GM23338 (cell line): ENCODE results near the gene MICAL2. TPM values are rescaled to one million over a fixed set of nuclear protein-coding genes. Genes with fewer than 3 reads are reported as not detected.
A peak's percentile ranks its signal among the peaks of the same experiment; 100 is the strongest.

Experiments used
- ATAC-seq: fragments of 200-7000 bp; cut with Tn5 transposase; 3 replicates; pipeline ENCODE4 v1.9.1; 2020
- DNase-seq: peaks from one replicate; pipeline ENCODE4 v3.0.0-alpha.2; 2015; ENCODE audit warnings: low spot score
- H2AFZ ChIP-seq: fragments of 200-600 bp; sonication (generic); 2 replicates; pipeline ENCODE4 v1.8.0; 2016; ENCODE audit warnings: antibody characterized with exemption, mild to moderate bottlenecking, moderate library complexity
- H3F3A ChIP-seq: fragments of 200-600 bp; sonication (generic); replicated peaks from 2 replicates; pipeline ENCODE4 v1.8.0; 2017; ENCODE audit warnings: antibody characterized with exemption, mixed run types, low read depth
- H3K27ac ChIP-seq: fragments of 200-600 bp; sonication (generic); 2 replicates; pipeline ENCODE4 v1.6.1; 2016; ENCODE audit warnings: low read depth
- H3K27me3 ChIP-seq: fragments of 200-600 bp; sonication (generic); 2 replicates; pipeline ENCODE4 v1.8.0; 2016; ENCODE audit warnings: mild to moderate bottlenecking, mixed run types, moderate library complexity; ENCODE audit not compliant: insufficient read depth
- H3K36me3 ChIP-seq: fragments of 200-600 bp; sonication (generic); 2 replicates; pipeline ENCODE4 v1.8.0; 2016; ENCODE audit warnings: mild to moderate bottlenecking; ENCODE audit not compliant: insufficient read depth
- H3K4me1 ChIP-seq: fragments of 200-600 bp; sonication (generic); 2 replicates; pipeline ENCODE4 v1.8.0; 2016; ENCODE audit warnings: mild to moderate bottlenecking, moderate library complexity; ENCODE audit not compliant: insufficient read depth
- H3K4me2 ChIP-seq: fragments of 200-600 bp; sonication (generic); 2 replicates; pipeline ENCODE4 v1.7.1; 2017; ENCODE audit warnings: mixed run types
- H3K4me3 ChIP-seq: fragments of 200-600 bp; sonication (generic); 2 replicates; pipeline ENCODE4 v1.6.1; 2016; ENCODE audit warnings: mixed run types
- H3K79me2 ChIP-seq: fragments of 200-600 bp; sonication (generic); replicated peaks from 2 replicates; pipeline ENCODE4 v1.8.0; 2017; ENCODE audit warnings: mild to moderate bottlenecking; ENCODE audit not compliant: insufficient read depth
- H3K9me2 ChIP-seq: fragments of 200-600 bp; sonication (generic); 2 replicates; pipeline ENCODE4 v1.8.0; 2017; ENCODE audit not compliant: insufficient read depth
- H4K20me1 ChIP-seq: fragments of 200-600 bp; sonication (generic); replicated peaks from 2 replicates; pipeline ENCODE4 v1.8.0; 2017; ENCODE audit warnings: mild to moderate bottlenecking; ENCODE audit not compliant: insufficient read depth
- H3K27ac Mint-ChIP-seq: 2 replicates; pipeline ENCODE4 v1.8.0; 2020; ENCODE audit warnings: inconsistent platforms, mild to moderate bottlenecking, moderate library complexity, mixed read lengths
- H3K27me3 Mint-ChIP-seq: 3 replicates; pipeline ENCODE4 v1.8.0; 2022; ENCODE audit warnings: low read depth, mild to moderate bottlenecking, moderate library complexity, mixed read lengths, inconsistent platforms; ENCODE audit not compliant: insufficient read depth, poor library complexity
- H3K36me3 Mint-ChIP-seq: 3 replicates; pipeline ENCODE4 v1.8.0; 2021; ENCODE audit warnings: low read depth, mild to moderate bottlenecking, inconsistent platforms, moderate library complexity, mixed read lengths
- H3K4me1 Mint-ChIP-seq: 3 replicates; pipeline ENCODE4 v1.8.0; 2020; ENCODE audit warnings: mild to moderate bottlenecking, inconsistent platforms, mixed read lengths
- H3K4me3 Mint-ChIP-seq: 3 replicates; pipeline ENCODE4 v1.8.0; 2021; ENCODE audit warnings: moderate library complexity, mild to moderate bottlenecking, inconsistent platforms, mixed read lengths
- H3K9me3 Mint-ChIP-seq: 3 replicates; pipeline ENCODE4 v1.8.0; 2020; ENCODE audit warnings: moderate library complexity, mild to moderate bottlenecking, inconsistent platforms, mixed read lengths
- EZH2 ChIP-seq: fragments of 200-600 bp; sonication (generic); IDR thresholded peaks from one replicate; pipeline ENCODE4 v1.8.0; 2017; ENCODE audit warnings: antibody characterized with exemption, mild to moderate bottlenecking, low read depth; ENCODE audit not compliant: unreplicated experiment
- EZH2phosphoT487 ChIP-seq: fragments of 200-600 bp; sonication (generic); IDR thresholded peaks from one replicate; pipeline ENCODE4 v1.8.1; 2018; ENCODE audit warnings: antibody characterized with exemption; ENCODE audit not compliant: unreplicated experiment
- NANOG ChIP-seq: IDR thresholded peaks from 2 replicates; pipeline ENCODE4 v1.6.1; 2016; ENCODE audit warnings: antibody characterized with exemption, borderline replicate concordance
- POLR2AphosphoS5 ChIP-seq: IDR thresholded peaks from 2 replicates; pipeline ENCODE4 v1.6.1; 2016; ENCODE audit warnings: antibody characterized with exemption, low read depth
- polyA plus RNA-seq: library from polyadenylated mRNA; unstranded; fragments of >200 nt; fragmentation: Nextera tagmentation; extraction: Ambion mirVana; gene quantifications from 2 replicates; pipeline ENCODE4 v1.2.1, GENCODE V29; 2016
- total RNA-seq: library from RNA; depleted of rRNA; stranded (reverse); fragments of >200 nt; shearing (Covaris generic); gene quantifications from 2 replicates; pipeline ENCODE4 v1.2.3, GENCODE V29; 2014
- TF ChIP-seq, protein P1 (sequence below): fragments of 250-450 bp; sonication (Bioruptor Pico); IDR thresholded peaks from 2 replicates; pipeline ENCODE4 v1.5.0; 2020; ENCODE audit warnings: mild to moderate bottlenecking, moderate library complexity

The MICAL2 gene
- total and polyA plus RNA-seq, 2 experiments from 2014 or later = 0.66 to 1.4 TPM

GRCh38 chr11:12103411-12104225 lies 6.8 kb upstream of the MICAL2 start:
- Histone ChIP-seq H3K4me3 (no peak overlapping the region), H3K79me2 (no peaks in the 10 kb centered on the region), H2AFZ (no peak overlapping the region), H3K9me2 (no peaks in the 10 kb centered on the region), H3K4me2 (peak overlapping the region; percentile 55; the same call in 1 of the 2 replicates), H3K4me1 (peaks cover 22% of the 10 kb centered on the region), H3K36me3 (no peaks in the 10 kb centered on the region), H3K27ac (no peak overlapping the region), H4K20me1 (no peaks in the 10 kb centered on the region), H3K27me3 (no peaks in the 10 kb centered on the region), H3F3A (no peaks in the 10 kb centered on the region)
- peak overlapping the region; percentile 22; the same call in 1 of the 3 replicates for H3K4me3 Mint-ChIP-seq
- TF ChIP-seq EZH2 = no peak
- TF ChIP-seq, protein P1, sequence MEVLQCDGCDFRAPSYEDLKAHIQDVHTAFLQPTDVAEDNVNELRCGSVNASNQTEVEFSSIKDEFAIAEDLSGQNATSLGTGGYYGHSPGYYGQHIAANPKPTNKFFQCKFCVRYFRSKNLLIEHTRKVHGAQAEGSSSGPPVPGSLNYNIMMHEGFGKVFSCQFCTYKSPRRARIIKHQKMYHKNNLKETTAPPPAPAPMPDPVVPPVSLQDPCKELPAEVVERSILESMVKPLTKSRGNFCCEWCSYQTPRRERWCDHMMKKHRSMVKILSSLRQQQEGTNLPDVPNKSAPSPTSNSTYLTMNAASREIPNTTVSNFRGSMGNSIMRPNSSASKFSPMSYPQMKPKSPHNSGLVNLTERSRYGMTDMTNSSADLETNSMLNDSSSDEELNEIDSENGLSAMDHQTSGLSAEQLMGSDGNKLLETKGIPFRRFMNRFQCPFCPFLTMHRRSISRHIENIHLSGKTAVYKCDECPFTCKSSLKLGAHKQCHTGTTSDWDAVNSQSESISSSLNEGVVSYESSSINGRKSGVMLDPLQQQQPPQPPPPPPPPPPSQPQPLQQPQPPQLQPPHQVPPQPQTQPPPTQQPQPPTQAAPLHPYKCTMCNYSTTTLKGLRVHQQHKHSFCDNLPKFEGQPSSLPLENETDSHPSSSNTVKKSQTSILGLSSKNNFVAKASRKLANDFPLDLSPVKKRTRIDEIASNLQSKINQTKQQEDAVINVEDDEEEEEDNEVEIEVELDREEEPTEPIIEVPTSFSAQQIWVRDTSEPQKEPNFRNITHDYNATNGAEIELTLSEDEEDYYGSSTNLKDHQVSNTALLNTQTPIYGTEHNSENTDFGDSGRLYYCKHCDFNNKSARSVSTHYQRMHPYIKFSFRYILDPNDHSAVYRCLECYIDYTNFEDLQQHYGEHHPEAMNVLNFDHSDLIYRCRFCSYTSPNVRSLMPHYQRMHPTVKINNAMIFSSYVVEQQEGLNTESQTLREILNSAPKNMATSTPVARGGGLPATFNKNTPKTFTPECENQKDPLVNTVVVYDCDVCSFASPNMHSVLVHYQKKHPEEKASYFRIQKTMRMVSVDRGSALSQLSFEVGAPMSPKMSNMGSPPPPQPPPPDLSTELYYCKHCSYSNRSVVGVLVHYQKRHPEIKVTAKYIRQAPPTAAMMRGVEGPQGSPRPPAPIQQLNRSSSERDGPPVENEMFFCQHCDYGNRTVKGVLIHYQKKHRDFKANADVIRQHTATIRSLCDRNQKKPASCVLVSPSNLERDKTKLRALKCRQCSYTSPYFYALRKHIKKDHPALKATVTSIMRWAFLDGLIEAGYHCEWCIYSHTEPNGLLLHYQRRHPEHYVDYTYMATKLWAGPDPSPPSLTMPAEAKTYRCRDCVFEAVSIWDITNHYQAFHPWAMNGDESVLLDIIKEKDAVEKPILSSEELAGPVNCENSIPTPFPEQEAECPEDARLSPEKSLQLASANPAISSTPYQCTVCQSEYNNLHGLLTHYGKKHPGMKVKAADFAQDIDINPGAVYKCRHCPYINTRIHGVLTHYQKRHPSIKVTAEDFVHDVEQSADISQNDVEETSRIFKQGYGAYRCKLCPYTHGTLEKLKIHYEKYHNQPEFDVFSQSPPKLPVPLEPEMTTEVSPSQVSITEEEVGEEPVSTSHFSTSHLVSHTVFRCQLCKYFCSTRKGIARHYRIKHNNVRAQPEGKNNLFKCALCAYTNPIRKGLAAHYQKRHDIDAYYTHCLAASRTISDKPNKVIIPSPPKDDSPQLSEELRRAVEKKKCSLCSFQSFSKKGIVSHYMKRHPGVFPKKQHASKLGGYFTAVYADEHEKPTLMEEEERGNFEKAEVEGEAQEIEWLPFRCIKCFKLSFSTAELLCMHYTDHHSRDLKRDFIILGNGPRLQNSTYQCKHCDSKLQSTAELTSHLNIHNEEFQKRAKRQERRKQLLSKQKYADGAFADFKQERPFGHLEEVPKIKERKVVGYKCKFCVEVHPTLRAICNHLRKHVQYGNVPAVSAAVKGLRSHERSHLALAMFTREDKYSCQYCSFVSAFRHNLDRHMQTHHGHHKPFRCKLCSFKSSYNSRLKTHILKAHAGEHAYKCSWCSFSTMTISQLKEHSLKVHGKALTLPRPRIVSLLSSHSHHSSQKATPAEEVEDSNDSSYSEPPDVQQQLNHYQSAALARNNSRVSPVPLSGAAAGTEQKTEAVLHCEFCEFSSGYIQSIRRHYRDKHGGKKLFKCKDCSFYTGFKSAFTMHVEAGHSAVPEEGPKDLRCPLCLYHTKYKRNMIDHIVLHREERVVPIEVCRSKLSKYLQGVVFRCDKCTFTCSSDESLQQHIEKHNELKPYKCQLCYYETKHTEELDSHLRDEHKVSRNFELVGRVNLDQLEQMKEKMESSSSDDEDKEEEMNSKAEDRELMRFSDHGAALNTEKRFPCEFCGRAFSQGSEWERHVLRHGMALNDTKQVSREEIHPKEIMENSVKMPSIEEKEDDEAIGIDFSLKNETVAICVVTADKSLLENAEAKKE = 0 out of 2 replicates have a peak, but pooled peaks have one; percentile 25
- peaks cover 29% of the 10 kb centered on the region for H3K4me1 Mint-ChIP-seq
- H3K27ac Mint-ChIP-seq = no peak overlapping the region
- H3K27me3 Mint-ChIP-seq = peaks cover 16% of the 10 kb centered on the region
- no peaks in the 10 kb centered on the region for H3K36me3 Mint-ChIP-seq
- no peaks in the 10 kb centered on the region for H3K9me3 Mint-ChIP-seq
- DNase-seq (no peak), ATAC-seq (peak; percentile 57)

DNA sequence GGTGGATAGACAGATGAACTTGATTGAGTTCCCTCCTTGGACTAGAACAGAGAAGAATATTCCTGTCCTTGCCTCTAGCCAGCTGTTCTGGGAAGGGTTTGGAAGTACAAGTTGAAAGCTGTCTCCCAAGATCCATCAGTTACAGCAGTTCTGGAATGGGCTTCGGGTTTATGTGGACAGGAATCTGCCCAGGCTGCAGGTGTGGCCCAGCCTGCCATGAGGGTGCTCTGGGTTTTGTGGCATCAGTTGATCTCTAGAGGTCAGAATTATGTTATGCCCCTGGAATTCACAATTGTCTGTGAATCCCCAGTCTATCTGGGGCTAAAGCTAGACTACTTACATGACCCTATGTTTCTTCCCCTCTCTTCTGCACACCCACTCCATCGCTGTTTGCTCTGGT lies 4.9 kb upstream of the MICAL2 start:
- Histone ChIP-seq H4K20me1 (no peaks in the 10 kb centered on the region), H3K27me3 (peaks cover 10% of the 10 kb centered on the region; the same call in 1 of the 2 replicates), H3K27ac (no peak overlapping the region), H3K36me3 (no peaks in the 10 kb centered on the region), H3K79me2 (no peaks in the 10 kb centered on the region), H3K9me2 (no peaks in the 10 kb centered on the region), H3F3A (no peaks in the 10 kb centered on the region), H3K4me1 (peaks cover 26% of the 10 kb centered on the region), H3K4me2 (no peak overlapping the region), H2AFZ (no peak overlapping the region), H3K4me3 (no peak overlapping the region)
- Mint-ChIP-seq H3K4me3 (no peak overlapping the region), H3K9me3 (no peaks in the 10 kb centered on the region), H3K36me3 (no peaks in the 10 kb centered on the region; the same call in 2 of the 3 replicates), H3K27ac (no peak overlapping the region), H3K27me3 (peaks cover 26% of the 10 kb centered on the region), H3K4me1 (peaks cover 35% of the 10 kb centered on the region)
- ATAC-seq (no peak), DNase-seq (no peak)
- no peak for TF ChIP-seq EZH2phosphoT487
- TF ChIP-seq, protein P1 = no peak
- TF ChIP-seq POLR2AphosphoS5 = no peak
- TF ChIP-seq NANOG = no peak
